WERI-Rb-1 (cell line): ENCODE measurements around the gene CYP26A1.

Experiments used
- DNase-seq: peaks from one replicate; pipeline ENCODE4 v3.0.0-alpha.2; 2020
- H3K27ac ChIP-seq: fragments of 250-450 bp; sonication (Bioruptor Pico); 2 replicates; pipeline ENCODE4 v1.5.1; 2020; ENCODE audit warnings: mild to moderate bottlenecking, moderate library complexity
- H3K27me3 ChIP-seq: fragments of 250-450 bp; sonication (Bioruptor Pico); 2 replicates; pipeline ENCODE4 v1.5.1; 2021; ENCODE audit warnings: mild to moderate bottlenecking, low read depth, moderate library complexity; ENCODE audit not compliant: insufficient read depth, severe bottlenecking
- H3K36me3 ChIP-seq: fragments of 250-450 bp; sonication (Bioruptor Pico); 2 replicates; pipeline ENCODE4 v1.5.1; 2020; ENCODE audit warnings: mild to moderate bottlenecking, moderate library complexity
- H3K4me3 ChIP-seq: 2 replicates; pipeline ENCODE4 v1.5.1; 2011; ENCODE audit warnings: low read depth, mild to moderate bottlenecking, control low read depth, low read length
- H3K9me3 ChIP-seq: fragments of 250-450 bp; sonication (Bioruptor Pico); 2 replicates; pipeline ENCODE4 v1.5.1; 2021; ENCODE audit warnings: mild to moderate bottlenecking, moderate library complexity; ENCODE audit not compliant: severe bottlenecking
- TF ChIP-seq, protein P1 (sequence below): IDR thresholded peaks from 2 replicates; pipeline ENCODE4 v1.5.1; 2011; ENCODE audit warnings: low read depth, mild to moderate bottlenecking, control low read depth, inconsistent platforms, low read length

The CYP26A1 gene

DNA sequence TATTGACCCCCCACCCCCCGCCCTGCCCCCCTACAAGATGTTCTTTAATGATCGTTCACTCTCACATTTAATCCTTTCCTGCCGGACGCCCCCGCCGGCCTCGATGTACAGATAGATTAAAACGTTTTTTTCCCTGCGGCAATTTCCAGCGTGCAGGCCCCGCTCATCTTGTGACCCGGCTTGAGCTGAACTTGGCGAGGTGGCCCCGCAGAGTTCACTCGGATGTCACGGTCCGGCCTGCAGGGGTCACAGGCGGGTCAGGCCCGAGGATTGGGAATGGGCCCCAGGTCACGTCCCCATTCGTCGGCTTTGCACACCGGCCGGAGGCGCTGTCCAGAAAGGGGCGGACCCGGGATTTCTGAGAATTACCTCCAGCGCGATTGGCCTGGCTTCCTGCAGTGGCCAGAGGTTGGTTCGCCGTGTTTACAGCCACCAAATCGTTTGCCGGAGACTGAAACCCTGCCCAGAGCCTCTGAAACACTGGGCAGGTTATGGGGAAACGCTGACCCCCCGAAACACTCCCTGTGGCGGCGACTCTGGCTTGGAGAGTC lies 1.9 kb upstream of the CYP26A1 start:
- peak; percentile 43 for DNase-seq
- no peak overlapping the region for H3K27ac ChIP-seq
- peak overlapping the region; percentile 39 for H3K4me3 ChIP-seq
- peaks cover 90% of the 10 kb centered on the region for H3K27me3 ChIP-seq
- no peaks in the 10 kb centered on the region for H3K9me3 ChIP-seq
- H3K36me3 ChIP-seq = no peaks in the 10 kb centered on the region
- TF ChIP-seq, protein P1, sequence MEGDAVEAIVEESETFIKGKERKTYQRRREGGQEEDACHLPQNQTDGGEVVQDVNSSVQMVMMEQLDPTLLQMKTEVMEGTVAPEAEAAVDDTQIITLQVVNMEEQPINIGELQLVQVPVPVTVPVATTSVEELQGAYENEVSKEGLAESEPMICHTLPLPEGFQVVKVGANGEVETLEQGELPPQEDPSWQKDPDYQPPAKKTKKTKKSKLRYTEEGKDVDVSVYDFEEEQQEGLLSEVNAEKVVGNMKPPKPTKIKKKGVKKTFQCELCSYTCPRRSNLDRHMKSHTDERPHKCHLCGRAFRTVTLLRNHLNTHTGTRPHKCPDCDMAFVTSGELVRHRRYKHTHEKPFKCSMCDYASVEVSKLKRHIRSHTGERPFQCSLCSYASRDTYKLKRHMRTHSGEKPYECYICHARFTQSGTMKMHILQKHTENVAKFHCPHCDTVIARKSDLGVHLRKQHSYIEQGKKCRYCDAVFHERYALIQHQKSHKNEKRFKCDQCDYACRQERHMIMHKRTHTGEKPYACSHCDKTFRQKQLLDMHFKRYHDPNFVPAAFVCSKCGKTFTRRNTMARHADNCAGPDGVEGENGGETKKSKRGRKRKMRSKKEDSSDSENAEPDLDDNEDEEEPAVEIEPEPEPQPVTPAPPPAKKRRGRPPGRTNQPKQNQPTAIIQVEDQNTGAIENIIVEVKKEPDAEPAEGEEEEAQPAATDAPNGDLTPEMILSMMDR = no peak

DNA sequence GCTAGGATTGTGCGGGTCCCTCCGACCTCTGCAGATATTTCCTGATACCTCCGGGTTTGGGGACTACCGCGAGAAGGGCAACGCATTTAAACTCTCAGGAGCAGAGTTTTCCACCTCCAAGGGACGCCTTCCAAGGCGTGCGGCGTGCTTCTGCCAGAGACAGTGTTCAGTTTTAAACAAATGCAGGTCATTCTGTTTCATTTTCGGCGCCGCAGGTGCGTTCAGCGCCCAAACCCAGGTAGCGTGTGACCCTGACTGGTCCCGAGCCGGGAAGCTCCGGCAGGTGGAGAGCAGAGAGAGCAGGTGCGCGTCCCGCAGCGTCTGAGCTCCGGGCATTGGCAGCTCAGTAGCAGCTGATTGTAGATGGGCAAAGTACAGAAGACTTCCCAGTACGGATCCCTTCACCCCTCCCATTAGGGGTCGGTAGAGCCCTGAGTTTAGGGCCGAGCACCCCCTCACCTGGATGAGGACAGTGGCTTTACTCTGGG lies 1.4 kb upstream of the CYP26A1 start:
- no peak for DNase-seq
- H3K4me3 ChIP-seq = peak overlapping the region; percentile 39
- no peaks in the 10 kb centered on the region for H3K36me3 ChIP-seq
- no peaks in the 10 kb centered on the region for H3K9me3 ChIP-seq
- TF ChIP-seq, protein P1 = no peak
- peaks cover 89% of the 10 kb centered on the region for H3K27me3 ChIP-seq
- H3K27ac ChIP-seq = no peak overlapping the region

DNA sequence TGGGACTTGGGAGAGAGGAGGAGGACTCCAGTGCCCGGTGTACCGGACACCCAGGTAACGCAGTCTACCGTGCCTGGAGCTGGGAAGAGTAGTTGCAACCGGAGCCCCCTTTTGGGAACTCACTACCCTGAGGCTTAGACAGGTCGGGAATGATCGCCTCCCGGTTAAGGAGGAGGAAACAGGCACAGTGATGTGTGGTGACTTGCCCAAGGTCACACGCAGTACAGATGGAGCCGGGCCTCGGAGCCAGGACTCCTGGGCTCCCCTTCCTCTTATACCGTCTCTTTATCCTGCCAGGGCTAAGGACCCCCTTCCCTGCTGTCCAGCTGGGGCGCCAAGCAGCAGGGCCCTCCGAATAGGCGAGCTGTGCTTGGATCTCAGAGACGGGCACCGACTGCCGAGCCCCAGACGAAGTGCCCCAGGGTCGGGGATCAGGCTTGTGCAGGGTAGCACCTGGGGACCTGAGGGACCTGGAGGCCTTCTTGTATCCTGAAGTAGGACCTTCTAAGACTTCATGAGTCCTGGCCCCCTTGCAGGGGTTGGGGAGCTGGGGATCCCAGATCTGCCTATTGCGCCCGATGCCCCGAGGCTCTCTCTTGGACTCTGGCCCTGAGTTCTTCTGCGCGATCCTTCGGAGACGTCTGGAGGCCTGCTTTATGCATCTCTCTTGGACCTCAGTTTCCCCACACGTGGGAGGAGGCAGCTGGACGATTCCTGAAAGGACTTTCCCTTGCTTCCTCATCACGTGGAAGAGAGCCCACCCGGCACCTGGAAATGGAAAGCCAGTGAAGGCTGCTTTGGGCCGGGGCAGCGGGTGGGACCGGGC lies 767 bp upstream of the CYP26A1 start:
- no peak for DNase-seq

DNA sequence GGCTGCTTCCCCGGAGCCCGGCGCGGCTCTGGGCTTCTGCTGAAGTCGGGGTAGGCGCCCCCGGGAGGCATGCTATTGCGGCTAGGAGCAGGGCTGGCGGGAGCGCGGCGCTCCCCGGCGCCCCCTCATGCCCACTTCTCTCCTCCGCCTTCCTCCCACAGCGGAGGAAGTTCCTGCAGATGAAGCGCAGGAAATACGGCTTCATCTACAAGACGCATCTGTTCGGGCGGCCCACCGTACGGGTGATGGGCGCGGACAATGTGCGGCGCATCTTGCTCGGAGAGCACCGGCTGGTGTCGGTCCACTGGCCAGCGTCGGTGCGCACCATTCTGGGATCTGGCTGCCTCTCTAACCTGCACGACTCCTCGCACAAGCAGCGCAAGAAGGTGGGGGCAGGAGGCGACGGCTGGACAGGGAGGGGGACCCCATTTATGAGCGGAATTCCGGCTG lies 479 bp downstream of the CYP26A1 start:
- no peaks in the 10 kb centered on the region for H3K9me3 ChIP-seq
- peaks cover 70% of the 10 kb centered on the region for H3K27me3 ChIP-seq
- peak overlapping the region; percentile 43 for H3K4me3 ChIP-seq

More for the DNA sequence above, 767 bp upstream of the CYP26A1 start:
- no peak overlapping the region for H3K27ac ChIP-seq
- no peaks in the 10 kb centered on the region for H3K36me3 ChIP-seq
- H3K9me3 ChIP-seq = no peaks in the 10 kb centered on the region
- peak overlapping the region; percentile 43 for H3K4me3 ChIP-seq
- TF ChIP-seq, protein P1 = no peak
- H3K27me3 ChIP-seq = peaks cover 83% of the 10 kb centered on the region

DNA sequence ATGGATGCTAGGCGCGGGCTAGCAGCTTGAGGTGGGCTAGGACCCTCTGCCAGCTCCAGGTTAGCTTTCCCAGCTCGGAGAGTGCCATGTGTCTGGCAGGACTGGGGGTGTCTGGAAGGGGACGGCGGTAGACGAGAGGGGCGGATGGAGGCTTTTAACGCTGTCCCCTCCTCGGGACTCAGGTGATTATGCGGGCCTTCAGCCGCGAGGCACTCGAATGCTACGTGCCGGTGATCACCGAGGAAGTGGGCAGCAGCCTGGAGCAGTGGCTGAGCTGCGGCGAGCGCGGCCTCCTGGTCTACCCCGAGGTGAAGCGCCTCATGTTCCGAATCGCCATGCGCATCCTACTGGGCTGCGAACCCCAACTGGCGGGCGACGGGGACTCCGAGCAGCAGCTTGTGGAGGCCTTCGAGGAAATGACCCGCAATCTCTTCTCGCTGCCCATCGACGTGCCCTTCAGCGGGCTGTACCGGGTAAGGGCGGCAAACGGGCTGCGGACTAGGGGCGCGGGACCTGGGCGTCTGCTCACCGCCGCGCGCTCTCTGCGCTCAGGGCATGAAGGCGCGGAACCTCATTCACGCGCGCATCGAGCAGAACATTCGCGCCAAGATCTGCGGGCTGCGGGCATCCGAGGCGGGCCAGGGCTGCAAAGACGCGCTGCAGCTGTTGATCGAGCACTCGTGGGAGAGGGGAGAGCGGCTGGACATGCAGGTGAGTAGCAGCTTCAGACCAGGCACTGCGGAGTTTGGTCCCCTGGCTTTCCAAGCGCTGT lies 1.1 kb downstream of the CYP26A1 start:
- TF ChIP-seq, protein P1 = no peak
- no peak for DNase-seq
- H3K27ac ChIP-seq = no peak overlapping the region
- H3K4me3 ChIP-seq = peak overlapping the region; percentile 43
- H3K9me3 ChIP-seq = no peaks in the 10 kb centered on the region
- no peaks in the 10 kb centered on the region for H3K36me3 ChIP-seq
- H3K27me3 ChIP-seq = peaks cover 65% of the 10 kb centered on the region

More for the DNA sequence above, 479 bp downstream of the CYP26A1 start:
- TF ChIP-seq, protein P1 = peak; percentile 54; the same call in 1 of the 2 replicates
- Histone ChIP-seq H3K36me3 (no peaks in the 10 kb centered on the region), H3K27ac (no peak overlapping the region)
- peak; percentile 34 for DNase-seq
